Superior temporal gyrus (tissue), 1 donor: Measurements from ENCODE around the gene CFAP57.
"Not testable (repeated sequence)": the region's sequence is repeated elsewhere in the genome, so short reads cannot be mapped to it uniquely, and the experiment has no call there.

ENCODE experiments used
- DNase-seq: peaks from one replicate; pipeline ENCODE4 v3.0.0-alpha.2; 2016; ENCODE audit errors: extremely low spot score

Gene CFAP57

GRCh38 chr1:43171876-43172526, at the start of gene CFAP57, which contains the start of gene EBNA1BP2:
Gene CFAP57, plus strand, starts transcription at chr1:43172330. Its CDS starts 424 bp downstream, at chr1:43172754.
Gene EBNA1BP2, minus strand, starts transcription at chr1:43172290. Its CDS starts 172 bp downstream, at chr1:43172118.
- peak; percentile 97 for DNase-seq

- DNase-seq, result no peak
These were observed 49.1 kb upstream of the CFAP57 start for GRCh38 chr1:43123031-43123430.

- DNase-seq, result no peak
These were observed 43.3 kb upstream of the CFAP57 start for GRCh38 chr1:43128816-43129215.

GRCh38 chr1:43129426-43129825, 42.7 kb upstream of the CFAP57 start:
- no peak for DNase-seq

- DNase-seq, result no peak
These were observed 38.1 kb upstream of the CFAP57 start for GRCh38 chr1:43134068-43134467.

- DNase-seq, result no peak
These were observed 37.5 kb upstream of the CFAP57 start for GRCh38 chr1:43134640-43135039.

- DNase-seq, result no peak
These were observed 36.0 kb upstream of the CFAP57 start for GRCh38 chr1:43135857-43136781.

GRCh38 chr1:43137445-43138052, 34.6 kb upstream of the CFAP57 start:
- peak; percentile 76 for DNase-seq

GRCh38 chr1:43139295-43139694, 32.8 kb upstream of the CFAP57 start:
- not testable (repeated sequence) for DNase-seq

- no peak for DNase-seq
These were observed 32.1 kb upstream of the CFAP57 start for GRCh38 chr1:43140010-43140409.

- no peak for DNase-seq
These were observed 31.5 kb upstream of the CFAP57 start for GRCh38 chr1:43140583-43140982.

- DNase-seq, result no peak
These were observed 28.7 kb upstream of the CFAP57 start for GRCh38 chr1:43143441-43143888.

GRCh38 chr1:43144237-43144636, 27.9 kb upstream of the CFAP57 start:
- no peak for DNase-seq

- DNase-seq, result peak; percentile 35
These were observed 24.4 kb upstream of the CFAP57 start for GRCh38 chr1:43147625-43148327.

GRCh38 chr1:43149889-43150288, 22.2 kb upstream of the CFAP57 start:
- no peak for DNase-seq

GRCh38 chr1:43152866-43153265, 19.3 kb upstream of the CFAP57 start:
- no peak for DNase-seq

GRCh38 chr1:43153443-43153842, 18.7 kb upstream of the CFAP57 start:
- no peak for DNase-seq

GRCh38 chr1:43156026-43156425, 16.1 kb upstream of the CFAP57 start:
- no peak for DNase-seq

- DNase-seq, result no peak
These were observed 7.0 kb upstream of the CFAP57 start for GRCh38 chr1:43165162-43165561.

- DNase-seq, result no peak
These were observed 6.4 kb upstream of the CFAP57 start for GRCh38 chr1:43165765-43166164.

GRCh38 chr1:43171312-43171875, 736 bp upstream of the CFAP57 start:
- no peak for DNase-seq
